ENCODE data around the gene C1orf185.
A peak's percentile ranks its signal among the peaks of the same experiment; 100 is the strongest.
"Not testable (repeated sequence)": the region's sequence is repeated elsewhere in the genome, so short reads cannot be mapped to it uniquely, and the experiment has no call there.

Gene C1orf185

GRCh38 chr1:51137696-51138095, 35.7 kb downstream of the C1orf185 start:
- DNase-seq (ENCODE audit: low read depth): not testable (repeated sequence)

GRCh38 chr1:51139474-51139873, 37.4 kb downstream of the C1orf185 start:
- DNase-seq (ENCODE audit: low read depth): no peak

GRCh38 chr1:51147394-51147793, 45.4 kb downstream of the C1orf185 start:
- no peak for DNase-seq (ENCODE audit: low read depth)

GRCh38 chr1:51154776-51155175, 52.7 kb downstream of the C1orf185 start:
- DNase-seq (ENCODE audit: low read depth): no peak

GRCh38 chr1:51156752-51157151, 54.7 kb downstream of the C1orf185 start:
- DNase-seq (ENCODE audit: low read depth): no peak

GRCh38 chr1:51157395-51157794, 55.4 kb downstream of the C1orf185 start:
- DNase-seq (ENCODE audit: low read depth): no peak

GRCh38 chr1:51158263-51158662, 56.2 kb downstream of the C1orf185 start:
- DNase-seq (ENCODE audit: low read depth): no peak

- DNase-seq (ENCODE audit: low read depth): not testable (repeated sequence)
Observed at GRCh38 chr1:51162560-51162959, 60.5 kb downstream of the C1orf185 start.

GRCh38 chr1:51165540-51165939, 63.5 kb downstream of the C1orf185 start:
- no peak for DNase-seq (ENCODE audit: low read depth)

GRCh38 chr1:51168266-51168845, 66.3 kb downstream of the C1orf185 start:
- DNase-seq (ENCODE audit: low read depth): no peak

- DNase-seq (ENCODE audit: low read depth): no peak
Observed at GRCh38 chr1:51168936-51169335, 66.9 kb downstream of the C1orf185 start.

- DNase-seq (ENCODE audit: low read depth): no peak
Observed at GRCh38 chr1:51170342-51170741, 68.3 kb downstream of the C1orf185 start.

GRCh38 chr1:51172811-51173210, 70.8 kb downstream of the C1orf185 start:
- DNase-seq (ENCODE audit: low read depth): no peak

- DNase-seq (ENCODE audit: low read depth): no peak
Observed at GRCh38 chr1:51175278-51175677, 73.2 kb downstream of the C1orf185 start.

- not testable (repeated sequence) for DNase-seq (ENCODE audit: low read depth)
Observed at GRCh38 chr1:51177988-51178387, 76.0 kb downstream of the C1orf185 start.

GRCh38 chr1:51188230-51188629, 86.2 kb downstream of the C1orf185 start:
- no peak for DNase-seq (ENCODE audit: low read depth)

- peak; percentile 7 for DNase-seq (ENCODE audit: low read depth)
Observed at GRCh38 chr1:51189421-51190073, 87.5 kb downstream of the C1orf185 start.

GRCh38 chr1:51190961-51191360, 88.9 kb downstream of the C1orf185 start:
- DNase-seq (ENCODE audit: low read depth): no peak

GRCh38 chr1:51192213-51192843, 90.3 kb downstream of the C1orf185 start:
- peak; percentile 42 for DNase-seq (ENCODE audit: low read depth)

- no peak for DNase-seq (ENCODE audit: low read depth)
Observed at GRCh38 chr1:51193564-51193963, 91.5 kb downstream of the C1orf185 start.
